22Rv1 (cell line): ENCODE results near the gene GNG14.

Source experiments
- ZFX ChIP-seq: fragments of 450-650 bp; IDR thresholded peaks from 2 replicates; pipeline ENCODE4 v1.6.1; 2017; ENCODE audit warnings: antibody characterized with exemption, borderline replicate concordance
- TF ChIP-seq, protein P1 (sequence below): fragments of 450-650 bp; IDR thresholded peaks from 2 replicates; pipeline ENCODE4 v1.5.1; 2017; ENCODE audit warnings: mild to moderate bottlenecking

DNA sequence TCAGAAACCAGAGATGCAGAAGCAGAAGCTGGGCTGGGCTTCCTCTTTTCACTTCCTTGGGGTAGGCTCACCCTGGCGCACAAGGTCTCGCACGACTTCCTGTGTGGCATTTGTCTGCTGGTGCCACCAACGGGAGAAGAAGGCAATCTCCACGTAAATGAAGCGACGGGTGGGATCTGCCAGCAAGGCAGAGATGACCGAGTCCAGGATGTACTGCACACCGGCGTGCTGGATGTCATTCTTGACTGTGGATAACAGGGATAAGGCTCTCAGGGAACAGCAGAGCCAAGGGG lies 22.6 kb upstream of the GNG14 start:
- TF ChIP-seq, protein P1, sequence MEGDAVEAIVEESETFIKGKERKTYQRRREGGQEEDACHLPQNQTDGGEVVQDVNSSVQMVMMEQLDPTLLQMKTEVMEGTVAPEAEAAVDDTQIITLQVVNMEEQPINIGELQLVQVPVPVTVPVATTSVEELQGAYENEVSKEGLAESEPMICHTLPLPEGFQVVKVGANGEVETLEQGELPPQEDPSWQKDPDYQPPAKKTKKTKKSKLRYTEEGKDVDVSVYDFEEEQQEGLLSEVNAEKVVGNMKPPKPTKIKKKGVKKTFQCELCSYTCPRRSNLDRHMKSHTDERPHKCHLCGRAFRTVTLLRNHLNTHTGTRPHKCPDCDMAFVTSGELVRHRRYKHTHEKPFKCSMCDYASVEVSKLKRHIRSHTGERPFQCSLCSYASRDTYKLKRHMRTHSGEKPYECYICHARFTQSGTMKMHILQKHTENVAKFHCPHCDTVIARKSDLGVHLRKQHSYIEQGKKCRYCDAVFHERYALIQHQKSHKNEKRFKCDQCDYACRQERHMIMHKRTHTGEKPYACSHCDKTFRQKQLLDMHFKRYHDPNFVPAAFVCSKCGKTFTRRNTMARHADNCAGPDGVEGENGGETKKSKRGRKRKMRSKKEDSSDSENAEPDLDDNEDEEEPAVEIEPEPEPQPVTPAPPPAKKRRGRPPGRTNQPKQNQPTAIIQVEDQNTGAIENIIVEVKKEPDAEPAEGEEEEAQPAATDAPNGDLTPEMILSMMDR: no peak
- TF ChIP-seq ZFX: no peak
